Measurements from ENCODE around the gene KAZN.

The KAZN gene

GRCh38 chr1:14610761-14611160 is 12.3 kb downstream of the KAZN start:
- TF ChIP-seq CTCF (conservative IDR thresholded peaks at IDR 0.05; ENCODE audit: low read depth, low read length): no peak
- no peak overlapping the region for H3K4me3 ChIP-seq (ENCODE audit: low read length)
- no peak for DNase-seq (ENCODE audit: low read depth)

- TF ChIP-seq CTCF (conservative IDR thresholded peaks at IDR 0.05; ENCODE audit: low read depth, low read length): no peak
- no peak for DNase-seq (ENCODE audit: low read depth)
- H3K4me3 ChIP-seq (ENCODE audit: low read length): no peak overlapping the region
Measured at GRCh38 chr1:14611792-14612191, 13.3 kb downstream of the KAZN start.

- no peak for DNase-seq (ENCODE audit: low read depth)
- H3K4me3 ChIP-seq (ENCODE audit: low read length): no peak overlapping the region
- TF ChIP-seq CTCF (conservative IDR thresholded peaks at IDR 0.05; ENCODE audit: low read depth, low read length): no peak
Measured at GRCh38 chr1:14612256-14612655, 13.8 kb downstream of the KAZN start.

- H3K4me3 ChIP-seq (ENCODE audit: low read length): no peak overlapping the region
- TF ChIP-seq CTCF (conservative IDR thresholded peaks at IDR 0.05; ENCODE audit: low read depth, low read length): no peak
- DNase-seq (ENCODE audit: low read depth): no peak
Measured at GRCh38 chr1:14613926-14614325, 15.4 kb downstream of the KAZN start.

GRCh38 chr1:14614341-14614740 is 15.9 kb downstream of the KAZN start:
- no peak overlapping the region for H3K4me3 ChIP-seq (ENCODE audit: low read length)
- no peak for DNase-seq (ENCODE audit: low read depth)
- TF ChIP-seq CTCF (conservative IDR thresholded peaks at IDR 0.05; ENCODE audit: low read depth, low read length): no peak

- H3K4me3 ChIP-seq (ENCODE audit: low read length): no peak overlapping the region
- no peak for TF ChIP-seq CTCF (conservative IDR thresholded peaks at IDR 0.05; ENCODE audit: low read depth, low read length)
- no peak for DNase-seq (ENCODE audit: low read depth)
Measured at GRCh38 chr1:14615549-14616218, 17.2 kb downstream of the KAZN start.

- TF ChIP-seq CTCF (conservative IDR thresholded peaks at IDR 0.05; ENCODE audit: low read depth, low read length): no peak
- DNase-seq (ENCODE audit: low read depth): no peak
- no peak overlapping the region for H3K4me3 ChIP-seq (ENCODE audit: low read length)
Measured at GRCh38 chr1:14616632-14617396, 18.3 kb downstream of the KAZN start.
